Measurements from ENCODE around the gene KCNQ1.

Gene KCNQ1

DNA sequence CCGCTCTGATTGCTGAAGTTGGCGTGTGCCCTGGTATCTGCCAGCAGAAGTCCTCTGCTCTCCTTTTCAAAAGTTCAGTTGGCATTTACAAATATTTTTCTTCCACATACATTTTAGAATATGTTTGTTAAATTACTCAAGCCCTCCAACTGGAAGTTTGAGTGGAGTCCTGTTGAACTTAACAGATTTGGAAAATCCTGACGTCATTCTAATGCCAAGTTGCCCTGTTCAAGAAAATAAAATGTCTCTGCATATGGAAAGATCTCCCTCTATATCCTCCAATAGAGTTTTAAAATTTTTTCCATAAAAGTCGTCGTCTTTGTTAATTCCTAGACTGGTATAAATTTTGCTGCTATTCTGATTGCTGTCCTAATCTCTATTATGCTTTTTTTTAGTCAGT lies 251.6 kb downstream of the KCNQ1 start:
- DNase-seq (ENCODE audit: low read depth, low spot score) = no peak

- DNase-seq (ENCODE audit: low read depth, low spot score) = no peak
Observed at GRCh38 chr11:2697866-2698265, 253.1 kb downstream of the KCNQ1 start.

GRCh38 chr11:2698386-2699184 lies 253.8 kb downstream of the KCNQ1 start:
- DNase-seq (ENCODE audit: low read depth, low spot score) = no peak

- peak; percentile 46 for DNase-seq (ENCODE audit: low read depth, low spot score)
Observed at GRCh38 chr11:2699185-2699530, 254.3 kb downstream of the KCNQ1 start.

DNA sequence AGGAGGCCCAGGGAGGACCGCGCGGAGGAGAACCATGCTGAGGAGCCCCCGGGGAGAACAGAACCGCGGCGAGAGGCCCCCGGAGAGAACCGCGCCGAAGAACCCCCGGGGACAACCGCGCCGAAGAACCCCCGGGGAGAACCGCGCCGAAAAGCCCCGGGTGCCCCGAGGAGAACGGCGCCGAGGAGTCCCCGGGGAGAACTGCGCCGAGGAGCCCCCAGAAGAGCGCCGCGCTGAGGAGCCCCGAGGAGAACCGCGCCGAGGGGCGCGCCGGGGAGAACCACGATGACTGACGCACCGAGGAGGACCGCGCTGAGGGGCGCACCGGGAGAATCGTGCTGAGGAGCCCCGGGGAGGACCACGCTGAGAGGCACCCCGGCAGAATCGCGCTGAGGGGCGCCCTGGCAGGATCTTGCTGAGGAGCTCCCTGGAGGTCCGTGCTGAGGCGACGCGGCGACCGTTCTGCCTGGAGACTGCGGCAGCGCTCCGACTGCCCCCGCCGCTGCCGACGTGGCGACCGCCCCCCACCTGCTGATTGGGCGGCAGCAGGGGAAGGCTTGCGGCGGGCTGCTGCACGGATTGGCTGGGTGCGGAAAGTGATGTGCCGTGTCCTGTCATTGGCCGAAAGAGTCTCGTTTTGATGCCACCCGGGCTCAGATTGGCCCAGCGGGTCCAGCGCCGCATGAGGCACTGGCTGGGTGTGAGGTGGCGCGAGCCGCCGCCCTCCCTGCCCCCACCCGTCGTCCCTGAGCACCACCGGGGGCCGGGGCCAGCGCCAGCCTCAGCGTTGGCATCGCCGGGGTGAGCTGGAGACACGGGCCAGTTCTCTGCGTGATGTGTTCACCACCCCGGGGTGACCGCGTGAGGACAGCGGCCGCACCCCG lies 255.0 kb downstream of the KCNQ1 start, which contains the start of gene KCNQ1OT1:
TSS of gene KCNQ1OT1 (minus strand) at position 464 of the 884 bp plus-strand sequence.
- DNase-seq (ENCODE audit: low read depth, low spot score) = peak; percentile 96

DNA sequence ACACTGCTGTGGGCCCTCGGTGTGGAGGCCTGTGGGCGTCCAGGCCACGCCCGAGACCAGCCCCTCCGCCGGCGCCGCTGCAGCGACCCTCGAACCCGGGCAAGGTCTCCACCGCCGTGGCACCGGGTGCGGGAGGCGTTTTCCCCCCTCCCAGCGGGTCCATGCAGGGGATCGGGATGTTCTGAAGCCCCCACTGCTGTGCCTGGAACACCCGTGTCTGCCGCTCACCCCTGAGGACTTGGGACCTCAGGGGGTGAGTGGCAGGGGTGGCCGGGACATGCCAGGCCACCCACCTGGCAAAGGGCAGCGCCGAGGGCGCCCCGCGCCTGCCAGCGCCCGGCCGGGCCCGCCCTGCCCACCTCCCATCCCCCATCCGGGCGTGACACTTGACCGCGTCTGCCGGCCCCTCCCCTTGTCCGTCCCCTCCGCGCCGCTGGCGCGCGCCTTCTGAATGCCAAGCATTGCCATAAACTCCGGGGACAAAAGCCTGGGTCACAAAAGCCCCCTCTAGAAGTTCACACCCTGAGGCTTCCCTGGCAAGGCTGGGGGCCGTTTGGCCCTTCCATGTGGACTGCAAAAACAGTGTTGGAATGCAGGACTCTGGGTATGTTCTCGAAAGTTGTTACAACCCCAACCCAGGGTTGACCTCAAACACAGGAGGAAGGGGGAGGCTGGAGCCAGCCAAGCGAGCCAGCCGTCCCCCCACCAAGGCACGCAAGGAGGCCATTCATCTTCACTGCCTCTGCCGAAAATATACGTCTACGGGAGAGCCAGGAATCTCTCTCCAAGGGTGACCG lies 255.8 kb downstream of the KCNQ1 start:
- peak; percentile 61 for DNase-seq (ENCODE audit: low read depth, low spot score)

DNA sequence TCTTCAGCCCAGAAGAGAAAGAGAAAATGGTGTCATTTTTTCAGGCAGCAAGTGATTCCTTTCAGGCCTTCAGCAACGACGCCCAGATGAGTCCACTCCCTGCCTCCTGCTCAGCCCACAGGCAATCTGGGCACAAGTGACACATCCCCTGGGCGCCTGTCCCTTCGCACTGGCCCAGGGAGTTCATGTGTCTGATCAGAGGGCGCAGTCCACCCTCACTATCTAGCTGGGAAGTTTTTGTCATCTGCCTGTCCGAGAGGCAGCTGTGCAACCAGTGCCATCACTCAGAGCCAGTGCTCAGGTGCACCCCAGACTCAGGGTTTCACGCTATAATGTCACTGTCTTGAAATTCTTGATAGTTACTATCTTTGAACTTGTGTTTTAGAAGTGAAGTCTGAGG lies 256.4 kb downstream of the KCNQ1 start:
- DNase-seq (ENCODE audit: low read depth, low spot score) = no peak

GRCh38 chr11:2701898-2702434 lies 257.2 kb downstream of the KCNQ1 start:
- DNase-seq (ENCODE audit: low read depth, low spot score) = no peak

DNA sequence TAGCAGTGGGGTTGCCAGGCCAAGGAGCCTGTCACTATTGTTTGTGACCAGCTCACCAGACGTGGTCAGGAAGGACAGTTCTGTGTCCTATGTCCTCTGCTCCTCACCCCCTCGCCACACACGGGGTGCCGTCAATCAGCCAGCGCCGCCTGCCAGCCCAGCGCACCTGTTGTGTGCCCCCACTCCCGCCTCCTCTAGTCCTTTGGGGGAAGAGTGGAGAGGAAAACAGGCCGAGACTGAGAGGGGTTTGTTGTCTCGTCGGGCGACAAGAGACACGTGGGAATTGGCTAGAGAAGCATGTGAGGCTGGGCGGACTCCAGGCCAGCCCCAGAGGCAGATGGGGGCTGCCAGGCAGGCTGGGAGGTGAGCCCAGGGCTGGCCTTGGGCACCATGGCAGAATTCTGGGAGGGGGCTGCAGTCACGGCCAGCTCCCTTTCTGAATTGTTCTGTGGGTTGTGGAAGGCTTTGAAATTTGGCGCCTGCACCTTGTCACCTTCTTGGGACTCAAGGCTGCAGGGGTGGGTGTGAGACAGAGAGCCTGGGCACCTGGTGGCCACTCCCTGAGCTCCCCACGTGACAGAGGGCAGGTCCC lies 258.1 kb downstream of the KCNQ1 start:
- DNase-seq (ENCODE audit: low read depth, low spot score) = no peak

DNA sequence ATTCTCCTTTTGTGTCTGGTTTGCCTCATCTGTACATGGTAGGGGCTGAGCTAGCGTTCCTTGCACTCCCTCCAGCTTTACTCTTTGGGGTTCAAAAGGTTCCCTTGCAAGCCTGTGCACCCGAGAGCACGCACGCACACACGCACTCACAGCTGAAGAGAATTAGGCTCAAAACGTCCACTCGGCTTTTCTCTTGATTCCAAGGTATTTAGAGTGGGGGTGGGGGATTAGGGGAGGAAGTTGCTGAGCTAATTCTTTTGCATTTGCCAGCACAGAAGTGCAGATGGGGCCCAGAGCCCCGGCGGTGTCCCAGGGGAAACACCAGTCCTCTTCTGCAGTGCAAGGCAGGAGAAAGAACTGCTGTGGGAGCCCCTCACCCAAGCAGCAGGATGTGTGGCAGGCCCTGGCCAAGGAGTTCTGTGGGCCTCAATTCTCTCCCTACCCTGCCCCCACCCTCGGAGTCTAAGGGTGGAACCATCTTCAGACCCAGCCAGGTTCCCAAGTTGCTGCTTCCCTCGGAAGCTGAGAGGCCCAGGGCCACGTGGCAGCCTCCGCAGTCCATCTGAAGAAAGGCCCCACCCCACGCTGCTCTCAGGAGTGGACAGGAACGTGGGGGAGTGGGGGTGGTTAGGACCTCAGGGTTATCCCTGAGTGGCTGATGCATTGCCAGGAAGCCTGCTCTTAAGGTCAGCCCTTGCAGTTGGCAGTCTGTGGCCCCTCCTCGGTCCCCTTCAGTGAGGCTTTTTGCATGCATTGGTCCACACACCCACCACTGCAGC lies 258.7 kb downstream of the KCNQ1 start:
- DNase-seq (ENCODE audit: low read depth, low spot score) = no peak

GRCh38 chr11:2704356-2704755 lies 259.5 kb downstream of the KCNQ1 start:
- DNase-seq (ENCODE audit: low read depth, low spot score) = no peak

GRCh38 chr11:2704896-2705606 lies 260.2 kb downstream of the KCNQ1 start:
- DNase-seq (ENCODE audit: low read depth, low spot score) = no peak

DNA sequence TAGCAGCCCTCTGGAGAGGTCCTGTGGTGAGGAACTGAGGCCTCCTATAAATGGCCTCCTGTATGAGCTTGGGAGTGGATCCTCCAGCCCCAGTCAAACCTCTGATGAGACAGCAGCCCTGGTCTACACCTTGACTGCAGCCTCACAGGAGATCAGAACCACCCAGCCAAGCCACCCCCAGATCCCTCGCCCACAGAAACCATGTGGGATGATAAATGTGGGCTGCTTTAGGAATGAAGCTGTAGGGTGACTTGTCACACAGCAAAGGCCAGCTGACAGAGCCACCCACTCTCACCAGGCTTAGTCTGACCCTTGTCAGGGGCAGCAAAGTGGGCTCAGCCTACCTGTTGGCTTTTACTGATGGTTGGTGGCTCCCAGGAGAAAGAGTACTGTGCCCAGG lies 261.5 kb downstream of the KCNQ1 start:
- no peak for DNase-seq (ENCODE audit: low read depth, low spot score)

GRCh38 chr11:2707736-2708135 lies 262.9 kb downstream of the KCNQ1 start:
- no peak for DNase-seq (ENCODE audit: low read depth, low spot score)

- DNase-seq (ENCODE audit: low read depth, low spot score) = peak; percentile 42
Observed at GRCh38 chr11:2708151-2708581, 263.4 kb downstream of the KCNQ1 start.

GRCh38 chr11:2708757-2709281 lies 264.0 kb downstream of the KCNQ1 start:
- no peak for DNase-seq (ENCODE audit: low read depth, low spot score)

DNA sequence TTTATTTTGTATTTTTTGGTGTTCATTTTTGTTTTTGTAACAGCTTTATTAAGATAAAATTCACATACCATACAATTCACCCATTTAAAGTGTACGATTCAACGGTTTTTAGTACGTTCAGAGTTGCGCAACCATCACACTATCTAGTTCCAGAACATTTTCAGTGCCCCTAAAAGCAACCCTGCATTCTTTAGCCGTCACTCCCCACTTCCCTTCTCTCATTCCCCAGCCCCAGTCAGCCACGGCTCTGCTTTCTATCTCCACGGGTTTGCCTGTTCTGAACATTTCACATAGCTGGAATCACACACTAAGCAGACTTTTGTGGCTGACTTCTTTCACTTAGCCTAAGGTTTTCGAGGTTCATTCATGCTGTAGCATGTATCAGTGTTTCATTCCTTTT lies 264.6 kb downstream of the KCNQ1 start:
- no peak for DNase-seq (ENCODE audit: low read depth, low spot score)

DNA sequence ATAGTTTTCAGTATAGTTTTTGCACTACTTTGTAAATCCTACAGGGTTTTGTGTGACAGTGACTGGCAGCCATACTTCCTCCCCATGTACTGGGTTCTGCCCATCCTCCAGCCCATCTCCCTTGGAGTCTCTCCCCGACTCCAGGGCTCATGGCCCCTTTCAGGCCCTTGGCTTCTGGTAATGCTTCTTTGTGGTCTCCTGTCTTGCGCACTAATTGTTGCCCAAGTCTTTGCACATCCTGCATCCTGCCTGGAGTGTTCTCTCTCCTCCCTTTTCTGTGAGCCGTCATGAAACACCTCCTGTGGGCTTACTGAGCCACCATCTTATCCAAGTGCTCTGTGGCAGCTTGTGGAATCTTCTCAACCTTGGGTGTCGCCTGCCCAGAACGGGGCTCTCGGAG lies 266.4 kb downstream of the KCNQ1 start:
- DNase-seq (ENCODE audit: low read depth, low spot score) = no peak

GRCh38 chr11:2713094-2713493 lies 268.3 kb downstream of the KCNQ1 start:
- DNase-seq (ENCODE audit: low read depth, low spot score) = no peak

Measured in astrocyte of the hippocampus (primary cell).